GM18951 (cell line): ENCODE data around the gene USP17L26.
"Not testable (repeated sequence)": the region's sequence is repeated elsewhere in the genome, so short reads cannot be mapped to it uniquely, and the experiment has no call there.

Experiments
- POLR2A ChIP-seq: IDR thresholded peaks from 4 replicates; pipeline ENCODE4 v1.6.1; 2011; ENCODE audit warnings: mild to moderate bottlenecking; ENCODE audit not compliant: insufficient read length, insufficient read depth; ENCODE audit errors: extremely low read depth
- in situ Hi-C: fragments of 300-500 bp; cut with MboI; formaldehyde crosslinking; loops from one replicate; pipeline ENCODE4 v1.12.0; 2022; ENCODE audit warnings: low sequenced_read_pairs, mixed read lengths, inconsistent platforms; ENCODE audit not compliant: unreplicated experiment

Gene USP17L26, protein sequence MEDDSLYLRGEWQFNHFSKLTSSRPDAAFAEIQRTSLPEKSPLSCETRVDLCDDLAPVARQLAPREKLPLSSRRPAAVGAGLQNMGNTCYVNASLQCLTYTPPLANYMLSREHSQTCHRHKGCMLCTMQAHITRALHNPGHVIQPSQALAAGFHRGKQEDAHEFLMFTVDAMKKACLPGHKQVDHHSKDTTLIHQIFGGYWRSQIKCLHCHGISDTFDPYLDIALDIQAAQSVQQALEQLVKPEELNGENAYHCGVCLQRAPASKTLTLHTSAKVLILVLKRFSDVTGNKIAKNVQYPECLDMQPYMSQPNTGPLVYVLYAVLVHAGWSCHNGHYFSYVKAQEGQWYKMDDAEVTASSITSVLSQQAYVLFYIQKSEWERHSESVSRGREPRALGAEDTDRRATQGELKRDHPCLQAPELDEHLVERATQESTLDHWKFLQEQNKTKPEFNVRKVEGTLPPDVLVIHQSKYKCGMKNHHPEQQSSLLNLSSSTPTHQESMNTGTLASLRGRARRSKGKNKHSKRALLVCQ

DNA sequence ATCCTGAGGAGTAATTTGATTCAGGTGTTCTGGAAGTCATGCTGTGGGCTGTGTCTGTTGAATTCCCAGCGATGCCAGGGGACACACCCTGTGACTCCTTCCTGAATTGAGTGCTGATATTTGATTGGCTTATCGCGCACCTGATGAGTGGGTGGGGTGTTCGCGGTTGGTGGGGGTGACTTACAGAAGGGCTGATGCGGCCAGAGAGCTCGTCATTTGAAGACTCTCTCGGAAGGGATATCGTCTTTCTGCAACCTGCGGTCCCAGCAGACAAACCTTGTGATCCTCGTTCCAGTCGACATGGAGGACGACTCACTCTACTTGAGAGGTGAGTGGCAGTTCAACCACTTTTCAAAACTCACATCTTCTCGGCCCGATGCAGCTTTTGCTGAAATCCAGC, at the start of gene USP17L26:
TSS of gene USP17L26 (plus strand) at position 301 of the 400 bp plus-strand sequence. CDS start at position 301, 0 bp downstream.
- in situ Hi-C loops, result not testable (repeated sequence)

DNA sequence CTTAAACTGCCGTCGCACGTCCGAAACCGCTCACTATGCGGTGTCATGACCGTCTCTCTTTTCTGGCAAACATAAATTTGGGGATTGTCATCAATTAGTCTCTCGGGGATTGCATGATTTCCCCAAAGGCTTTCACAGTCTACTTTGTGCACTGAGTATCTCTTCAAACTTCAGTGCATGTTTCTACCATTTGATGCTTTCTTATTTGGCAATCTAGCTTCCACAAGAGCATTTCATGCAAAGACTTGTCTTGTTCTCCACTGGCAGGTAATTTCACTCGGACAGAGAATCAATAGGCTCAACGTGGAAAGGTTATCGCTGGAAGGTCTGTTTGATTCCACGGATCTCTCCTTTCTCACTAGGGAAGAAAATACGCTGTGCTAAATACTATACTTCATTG, 10.3 kb upstream of the USP17L26 start:
- in situ Hi-C loops, result not testable (repeated sequence)

DNA sequence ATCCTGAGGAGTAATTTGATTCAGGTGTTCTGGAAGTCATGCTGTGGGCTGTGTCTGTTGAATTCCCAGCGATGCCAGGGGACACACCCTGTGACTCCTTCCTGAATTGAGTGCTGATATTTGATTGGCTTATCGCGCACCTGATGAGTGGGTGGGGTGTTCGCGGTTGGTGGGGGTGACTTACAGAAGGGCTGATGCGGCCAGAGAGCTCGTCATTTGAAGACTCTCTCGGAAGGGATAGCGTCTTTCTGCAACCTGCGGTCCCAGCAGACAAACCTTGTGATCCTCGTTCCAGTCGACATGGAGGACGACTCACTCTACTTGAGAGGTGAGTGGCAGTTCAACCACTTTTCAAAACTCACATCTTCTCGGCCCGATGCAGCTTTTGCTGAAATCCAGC, 9.6 kb upstream of the USP17L26 start, which contains the start of gene USP17L24:
TSS of gene USP17L24 (plus strand) at position 301 of the 400 bp plus-strand sequence. CDS start at position 301, 0 bp downstream.
- in situ Hi-C loops, result not testable (repeated sequence)

DNA sequence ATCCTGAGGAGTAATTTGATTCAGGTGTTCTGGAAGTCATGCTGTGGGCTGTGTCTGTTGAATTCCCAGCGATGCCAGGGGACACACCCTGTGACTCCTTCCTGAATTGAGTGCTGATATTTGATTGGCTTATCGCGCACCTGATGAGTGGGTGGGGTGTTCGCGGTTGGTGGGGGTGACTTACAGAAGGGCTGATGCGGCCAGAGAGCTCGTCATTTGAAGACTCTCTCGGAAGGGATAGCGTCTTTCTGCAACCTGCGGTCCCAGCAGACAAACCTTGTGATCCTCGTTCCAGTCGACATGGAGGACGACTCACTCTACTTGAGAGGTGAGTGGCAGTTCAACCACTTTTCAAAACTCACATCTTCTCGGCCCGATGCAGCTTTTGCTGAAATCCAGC, 4.8 kb upstream of the USP17L26 start, which contains the start of gene USP17L25:
TSS of gene USP17L25 (plus strand) at position 301 of the 400 bp plus-strand sequence. CDS start at position 301, 0 bp downstream.
- in situ Hi-C loops, result not testable (repeated sequence)

DNA sequence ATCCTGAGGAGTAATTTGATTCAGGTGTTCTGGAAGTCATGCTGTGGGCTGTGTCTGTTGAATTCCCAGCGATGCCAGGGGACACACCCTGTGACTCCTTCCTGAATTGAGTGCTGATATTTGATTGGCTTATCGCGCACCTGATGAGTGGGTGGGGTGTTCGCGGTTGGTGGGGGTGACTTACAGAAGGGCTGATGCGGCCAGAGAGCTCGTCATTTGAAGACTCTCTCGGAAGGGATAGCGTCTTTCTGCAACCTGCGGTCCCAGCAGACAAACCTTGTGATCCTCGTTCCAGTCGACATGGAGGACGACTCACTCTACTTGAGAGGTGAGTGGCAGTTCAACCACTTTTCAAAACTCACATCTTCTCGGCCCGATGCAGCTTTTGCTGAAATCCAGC, 4.6 kb downstream of the USP17L26 start, which contains the start of gene USP17L5:
TSS of gene USP17L5 (plus strand) at position 301 of the 400 bp plus-strand sequence. CDS start at position 301, 0 bp downstream.
- in situ Hi-C loops, result not testable (repeated sequence)

DNA sequence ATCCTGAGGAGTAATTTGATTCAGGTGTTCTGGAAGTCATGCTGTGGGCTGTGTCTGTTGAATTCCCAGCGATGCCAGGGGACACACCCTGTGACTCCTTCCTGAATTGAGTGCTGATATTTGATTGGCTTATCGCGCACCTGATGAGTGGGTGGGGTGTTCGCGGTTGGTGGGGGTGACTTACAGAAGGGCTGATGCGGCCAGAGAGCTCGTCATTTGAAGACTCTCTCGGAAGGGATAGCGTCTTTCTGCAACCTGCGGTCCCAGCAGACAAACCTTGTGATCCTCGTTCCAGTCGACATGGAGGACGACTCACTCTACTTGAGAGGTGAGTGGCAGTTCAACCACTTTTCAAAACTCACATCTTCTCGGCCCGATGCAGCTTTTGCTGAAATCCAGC, 9.4 kb downstream of the USP17L26 start, which contains the start of gene USP17L27:
TSS of gene USP17L27 (plus strand) at position 301 of the 400 bp plus-strand sequence. CDS start at position 301, 0 bp downstream.
- in situ Hi-C loops, result not testable (repeated sequence)

DNA sequence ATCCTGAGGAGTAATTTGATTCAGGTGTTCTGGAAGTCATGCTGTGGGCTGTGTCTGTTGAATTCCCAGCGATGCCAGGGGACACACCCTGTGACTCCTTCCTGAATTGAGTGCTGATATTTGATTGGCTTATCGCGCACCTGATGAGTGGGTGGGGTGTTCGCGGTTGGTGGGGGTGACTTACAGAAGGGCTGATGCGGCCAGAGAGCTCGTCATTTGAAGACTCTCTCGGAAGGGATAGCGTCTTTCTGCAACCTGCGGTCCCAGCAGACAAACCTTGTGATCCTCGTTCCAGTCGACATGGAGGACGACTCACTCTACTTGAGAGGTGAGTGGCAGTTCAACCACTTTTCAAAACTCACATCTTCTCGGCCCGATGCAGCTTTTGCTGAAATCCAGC, 14.1 kb downstream of the USP17L26 start, which contains the start of gene USP17L28:
TSS of gene USP17L28 (plus strand) at position 301 of the 400 bp plus-strand sequence. CDS start at position 301, 0 bp downstream.
- in situ Hi-C loops, result not testable (repeated sequence)

DNA sequence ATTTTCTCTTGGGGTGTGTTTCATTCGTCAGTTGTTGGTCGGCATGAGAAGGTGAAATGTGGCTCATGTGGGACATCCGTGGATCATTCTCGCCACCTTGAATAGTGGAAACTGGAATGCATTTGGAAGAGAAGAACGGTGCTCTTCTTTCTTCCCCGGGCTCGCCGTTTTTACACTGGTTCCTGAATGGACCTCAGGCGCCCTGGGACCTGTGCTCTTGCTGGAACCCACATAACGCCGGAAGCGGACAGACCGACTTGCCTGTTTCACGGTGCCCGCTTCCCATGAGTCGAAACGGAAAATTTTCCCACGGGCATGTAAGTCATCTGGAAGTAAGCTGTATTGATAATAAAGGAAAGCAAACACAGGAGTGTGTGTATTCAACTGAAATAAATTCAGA, 16.4 kb downstream of the USP17L26 start:
- in situ Hi-C loops, result not testable (repeated sequence)

DNA sequence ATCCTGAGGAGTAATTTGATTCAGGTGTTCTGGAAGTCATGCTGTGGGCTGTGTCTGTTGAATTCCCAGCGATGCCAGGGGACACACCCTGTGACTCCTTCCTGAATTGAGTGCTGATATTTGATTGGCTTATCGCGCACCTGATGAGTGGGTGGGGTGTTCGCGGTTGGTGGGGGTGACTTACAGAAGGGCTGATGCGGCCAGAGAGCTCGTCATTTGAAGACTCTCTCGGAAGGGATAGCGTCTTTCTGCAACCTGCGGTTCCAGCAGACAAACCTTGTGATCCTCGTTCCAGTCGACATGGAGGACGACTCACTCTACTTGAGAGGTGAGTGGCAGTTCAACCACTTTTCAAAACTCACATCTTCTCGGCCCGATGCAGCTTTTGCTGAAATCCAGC, 18.9 kb downstream of the USP17L26 start, which contains the start of gene USP17L29:
TSS of gene USP17L29 (plus strand) at position 301 of the 400 bp plus-strand sequence. CDS start at position 301, 0 bp downstream.
- in situ Hi-C loops, result not testable (repeated sequence)

DNA sequence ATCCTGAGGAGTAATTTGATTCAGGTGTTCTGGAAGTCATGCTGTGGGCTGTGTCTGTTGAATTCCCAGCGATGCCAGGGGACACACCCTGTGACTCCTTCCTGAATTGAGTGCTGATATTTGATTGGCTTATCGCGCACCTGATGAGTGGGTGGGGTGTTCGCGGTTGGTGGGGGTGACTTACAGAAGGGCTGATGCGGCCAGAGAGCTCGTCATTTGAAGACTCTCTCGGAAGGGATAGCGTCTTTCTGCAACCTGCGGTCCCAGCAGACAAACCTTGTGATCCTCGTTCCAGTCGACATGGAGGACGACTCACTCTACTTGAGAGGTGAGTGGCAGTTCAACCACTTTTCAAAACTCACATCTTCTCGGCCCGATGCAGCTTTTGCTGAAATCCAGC, 28.4 kb downstream of the USP17L26 start, which contains the start of gene USP17L30:
TSS of gene USP17L30 (plus strand) at position 301 of the 400 bp plus-strand sequence. CDS start at position 301, 0 bp downstream.
- in situ Hi-C loops, result not testable (repeated sequence)

DNA sequence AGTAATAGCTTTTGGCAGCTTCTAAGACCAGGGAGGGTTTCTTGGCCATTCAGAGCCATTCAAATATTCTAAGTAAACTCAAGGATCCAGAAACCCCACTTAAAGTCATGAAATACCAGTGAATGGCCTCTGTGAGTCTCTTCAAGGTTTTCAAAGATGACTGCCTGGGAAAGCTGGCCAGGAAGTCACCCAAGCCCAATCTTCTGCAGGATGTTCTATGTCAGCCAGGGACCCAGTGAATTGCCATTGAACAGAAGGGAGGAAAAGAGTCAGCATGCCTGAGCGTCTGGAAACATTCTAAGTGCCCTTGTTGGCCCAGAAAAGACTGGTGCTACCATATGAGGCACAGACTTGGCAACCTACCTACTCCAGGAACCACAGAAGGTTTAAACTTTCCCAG, 45.4 kb downstream of the USP17L26 start:
- in situ Hi-C loops, result loop anchor here (25.0 kb wide), 1 partner anchor 118 kb away; the partner anchor contains the start of genes USP17L19, USP17L20, USP17L21 and USP17L22

DNA sequence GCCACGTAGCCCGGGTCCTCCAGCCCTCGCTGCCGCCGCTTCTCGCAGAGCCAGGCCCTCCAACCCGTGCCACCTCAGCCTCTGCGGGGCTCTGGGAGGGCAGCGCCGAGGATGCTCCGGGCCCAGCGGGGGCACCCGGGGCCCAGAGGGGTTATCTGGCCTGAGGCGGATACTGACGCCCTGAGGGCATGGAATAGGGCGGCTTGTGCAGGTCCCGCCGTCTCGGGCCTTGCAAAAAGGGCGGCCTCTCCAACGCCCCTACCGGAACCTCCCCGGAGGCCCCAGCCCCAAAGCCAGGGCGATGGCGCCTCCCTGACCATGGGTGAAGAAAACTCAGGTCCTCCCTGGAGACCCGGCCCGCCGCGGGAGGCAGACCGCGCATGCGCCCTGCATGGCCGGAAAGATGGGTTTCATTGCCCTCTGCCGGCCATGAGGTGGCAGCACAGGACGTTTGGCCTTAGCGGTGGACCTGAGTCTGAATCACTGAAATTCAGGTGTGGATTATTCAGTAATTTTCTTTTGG, 46.6 kb downstream of the USP17L26 start:
- in situ Hi-C loops, result loop anchor here (25.0 kb wide), 1 partner anchor 119 kb away; the partner anchor contains the start of genes USP17L19, USP17L20, USP17L21 and USP17L22

DNA sequence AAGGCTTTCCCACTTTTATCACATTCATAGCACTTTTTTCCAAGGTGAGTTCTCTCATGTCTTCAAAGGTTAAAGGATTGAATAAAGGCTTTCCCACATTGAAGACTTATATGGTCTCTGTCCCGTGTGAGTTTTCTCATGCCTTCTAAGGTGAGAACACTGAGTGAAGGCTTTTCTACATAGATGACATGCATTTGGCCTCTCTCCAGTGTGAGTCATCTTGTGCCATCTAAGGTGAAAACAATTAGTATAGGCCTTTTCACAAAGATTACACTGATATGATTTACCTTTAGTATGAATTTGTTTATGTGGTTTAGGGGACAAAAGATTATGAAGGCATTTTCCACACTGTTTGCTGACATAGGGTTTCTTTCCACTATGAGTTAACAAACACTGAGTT, 49.7 kb downstream of the USP17L26 start:
- no peak for TF ChIP-seq POLR2A
- in situ Hi-C loops, result loop anchor here (25.0 kb wide), 1 partner anchor 122 kb away; the partner anchor contains the start of genes USP17L19, USP17L20, USP17L21 and USP17L22
